Osteoblast (primary cell): ENCODE measurements around the gene PDHX. TPM values are rescaled to one million over a fixed set of nuclear protein-coding genes. Genes with fewer than 3 reads are reported as not detected.

ENCODE experiments used
- DNase-seq: peaks from one replicate; pipeline ENCODE4 v3.0.0; 2011; ENCODE audit warnings: low spot score, mixed read lengths; ENCODE audit not compliant: insufficient read length; ENCODE audit errors: missing footprints
- H2AFZ ChIP-seq: 2 replicates; pipeline ENCODE4 v1.6.0; 2011; ENCODE audit warnings: mild to moderate bottlenecking, low read length
- H3K27ac ChIP-seq: 2 replicates; pipeline ENCODE4 v1.5.1; 2011; ENCODE audit warnings: mild to moderate bottlenecking, low read depth, low read length, moderate library complexity
- H3K27me3 ChIP-seq: 2 replicates; pipeline ENCODE4 v1.6.0; 2012; ENCODE audit warnings: mild to moderate bottlenecking, control low read depth, inconsistent platforms, low read length, moderate library complexity; ENCODE audit not compliant: insufficient read depth
- H3K36me3 ChIP-seq: 2 replicates; pipeline ENCODE4 v1.5.1; 2011; ENCODE audit warnings: mild to moderate bottlenecking, low read length, control low read depth, moderate library complexity; ENCODE audit not compliant: insufficient read depth
- H3K4me1 ChIP-seq: 2 replicates; pipeline ENCODE4 v1.5.1; 2011; ENCODE audit warnings: mild to moderate bottlenecking, low read length, control low read depth, moderate library complexity; ENCODE audit not compliant: insufficient read depth
- H3K4me2 ChIP-seq: 2 replicates; pipeline ENCODE4 v1.6.0; 2011; ENCODE audit warnings: mild to moderate bottlenecking, low read length; ENCODE audit not compliant: insufficient read depth
- H3K4me3 ChIP-seq: fragments of 200-600 bp; sonication (generic); 3 replicates; pipeline ENCODE4 v1.5.1; 2012; ENCODE audit warnings: mild to moderate bottlenecking, low read length, inconsistent platforms; ENCODE audit not compliant: insufficient read depth
- H3K79me2 ChIP-seq: 2 replicates; pipeline ENCODE4 v1.6.0; 2012; ENCODE audit warnings: mild to moderate bottlenecking, low read length, control low read depth, inconsistent platforms; ENCODE audit not compliant: insufficient read depth
- H3K9me3 ChIP-seq: 2 replicates; pipeline ENCODE4 v1.5.1; 2011; ENCODE audit warnings: low read depth, low read length, control low read depth
- H4K20me1 ChIP-seq: 2 replicates; pipeline ENCODE4 v1.6.0; 2012; ENCODE audit warnings: mild to moderate bottlenecking, low read length, control low read depth; ENCODE audit not compliant: insufficient read depth
- CTCF ChIP-seq: IDR thresholded peaks from 2 replicates; pipeline ENCODE4 v1.5.1; 2011; ENCODE audit warnings: mild to moderate bottlenecking, low read depth, low read length, moderate library complexity; ENCODE audit errors: extremely low read depth
- total RNA-seq: library from RNA; depleted of rRNA; stranded (reverse); fragments of >200 nt; gene quantifications from 2 replicates; pipeline ENCODE4 v1.2.3, GENCODE V29; 2012

The PDHX gene
- total RNA-seq, 1 donor: 29.7 TPM

- H3K4me3 ChIP-seq: no peak overlapping the region
- no peak for TF ChIP-seq CTCF
- H3K27ac ChIP-seq: no peak overlapping the region
- no peak for DNase-seq
- no peak overlapping the region for H3K4me2 ChIP-seq
- peaks cover 66% of the 10 kb centered on the region for H3K79me2 ChIP-seq
- H2AFZ ChIP-seq: no peak overlapping the region
- H3K9me3 ChIP-seq: no peaks in the 10 kb centered on the region
- H3K27me3 ChIP-seq: no peaks in the 10 kb centered on the region
- H3K36me3 ChIP-seq: peaks cover 10% of the 10 kb centered on the region
- H3K4me1 ChIP-seq: peaks cover 15% of the 10 kb centered on the region
- peaks cover 9% of the 10 kb centered on the region for H4K20me1 ChIP-seq
These were observed 12.7 kb downstream of the PDHX start for GRCh38 chr11:34928960-34929680.

GRCh38 chr11:34929794-34930763, 13.7 kb downstream of the PDHX start:
- peaks cover 15% of the 10 kb centered on the region for H3K4me1 ChIP-seq
- H4K20me1 ChIP-seq: peaks cover 9% of the 10 kb centered on the region
- DNase-seq: no peak
- no peak overlapping the region for H3K4me3 ChIP-seq
- H2AFZ ChIP-seq: no peak overlapping the region
- TF ChIP-seq CTCF: no peak
- no peak overlapping the region for H3K4me2 ChIP-seq
- no peaks in the 10 kb centered on the region for H3K9me3 ChIP-seq
- peaks cover 62% of the 10 kb centered on the region for H3K79me2 ChIP-seq
- no peaks in the 10 kb centered on the region for H3K27me3 ChIP-seq
- peaks cover 10% of the 10 kb centered on the region for H3K36me3 ChIP-seq
- H3K27ac ChIP-seq: no peak overlapping the region

- H3K4me3 ChIP-seq: no peak overlapping the region
- peaks cover 15% of the 10 kb centered on the region for H3K36me3 ChIP-seq
- H4K20me1 ChIP-seq: no peaks in the 10 kb centered on the region
- H3K9me3 ChIP-seq: no peaks in the 10 kb centered on the region
- no peak for DNase-seq
- peaks cover 8% of the 10 kb centered on the region for H3K4me1 ChIP-seq
- TF ChIP-seq CTCF: no peak
- H3K4me2 ChIP-seq: no peak overlapping the region
- H3K79me2 ChIP-seq: peaks cover 27% of the 10 kb centered on the region
- H2AFZ ChIP-seq: no peak overlapping the region
- H3K27me3 ChIP-seq: no peaks in the 10 kb centered on the region
- H3K27ac ChIP-seq: no peak overlapping the region
These were observed 20.7 kb downstream of the PDHX start for GRCh38 chr11:34936945-34937629.
